ENCODE results near the gene EFEMP1. TPM values are rescaled to one million over a fixed set of nuclear protein-coding genes. Genes with fewer than 3 reads are reported as not detected.
A peak's percentile ranks its signal among the peaks of the same experiment; 100 is the strongest.

Gene EFEMP1
- polyA plus RNA-seq, 3 donors, result not detected

DNA sequence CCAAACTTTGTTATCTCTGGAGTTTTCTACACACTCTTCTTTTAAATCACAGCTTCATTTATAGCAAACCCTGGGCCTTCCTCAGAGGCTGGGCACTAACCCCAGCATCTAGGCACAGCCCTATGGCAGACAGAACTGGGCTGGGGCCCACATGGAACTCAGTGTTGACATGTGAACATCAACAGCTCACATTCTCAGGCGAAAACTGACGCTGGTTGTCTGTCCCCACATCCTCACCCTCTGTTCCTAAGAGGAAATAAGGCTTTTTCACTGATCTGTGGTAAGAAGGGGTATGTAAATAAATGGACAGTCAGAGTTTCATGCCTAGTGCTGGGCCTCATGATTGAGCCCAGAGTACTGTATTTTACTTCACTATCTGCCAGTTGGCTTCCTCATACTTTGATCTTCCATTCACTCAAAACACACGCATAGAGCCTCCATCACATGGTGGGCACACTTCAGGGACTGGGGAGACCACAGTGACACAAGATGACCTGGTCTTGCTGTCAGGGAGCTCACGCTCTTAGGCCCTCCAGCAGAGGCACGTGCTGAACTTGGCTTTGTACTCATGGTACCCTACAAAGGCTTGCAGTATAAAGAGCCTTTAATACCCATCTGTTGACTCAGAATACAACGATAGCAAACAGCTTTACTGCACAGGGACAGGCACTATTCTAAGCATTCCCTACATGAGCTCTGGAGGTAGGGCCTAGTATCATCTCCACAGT is 43.0 kb downstream of the EFEMP1 start:
- Histone ChIP-seq H3K27me3 (ENCODE audit: control insufficient read depth in 2 of 2, insufficient read depth in 2 of 2, low read length in 2 of 2) (no peaks in the 10 kb centered on the region), H3K4me3 (replicated peaks in 1 of 3; ENCODE audit: low read depth in 2 of 3, low read length in 3 of 3) (no peak overlapping the region), H3K27ac (ENCODE audit: low read depth in 1 of 2, low read length in 2 of 2) (no peak overlapping the region), H4K20me1 (ENCODE audit: insufficient read depth, low read length) (no peaks in the 10 kb centered on the region), H2AFZ (ENCODE audit: insufficient read depth, low read depth, low read length, poor library complexity, severe bottlenecking) (no peak overlapping the region), H3K9me3 (replicated peaks in 1 of 2; ENCODE audit: control insufficient read depth in 1 of 2, insufficient read depth in 1 of 2, low read length in 2 of 2) (no peaks in the 10 kb centered on the region), H3K36me3 (replicated peaks in 1 of 2; ENCODE audit: control insufficient read depth in 1 of 2, insufficient read depth in 2 of 2, low read length in 2 of 2) (no peaks in the 10 kb centered on the region), H3K9ac (ENCODE audit: insufficient read depth, low read length, poor library complexity, severe bottlenecking) (no peak overlapping the region), H3K4me1 (ENCODE audit: control insufficient read depth in 1 of 2, insufficient read depth in 2 of 2, low read length in 2 of 2) (peaks cover 20 to 27% of the 10 kb centered on the region in 2 donors), H3K4me2 (replicated peaks; ENCODE audit: extremely low read depth, low read length, poor library complexity, severe bottlenecking) (no peak overlapping the region), H3K79me2 (ENCODE audit: insufficient read depth, low read length) (no peaks in the 10 kb centered on the region)
- peaks cover 19% of the 10 kb centered on the region for H3K4me1 Mint-ChIP-seq
- H3K36me3 Mint-ChIP-seq, result no peaks in the 10 kb centered on the region
- 92% methylated on average over 1 of the region's 6 CpGs for WGBS (ENCODE audit: insufficient coverage)
- H3K27me3 Mint-ChIP-seq (ENCODE audit: low read depth in 3 of 3), result peaks cover 0 to 3% (median 2%) of the 10 kb centered on the region in 3 donors
- peak overlapping the region in 2 of 7 donors; percentile 28 to 48 for H3K27ac Mint-ChIP-seq
- no peak overlapping the region for H3K4me3 Mint-ChIP-seq
- DNase-seq, result no peak
- TF ChIP-seq, protein P1, sequence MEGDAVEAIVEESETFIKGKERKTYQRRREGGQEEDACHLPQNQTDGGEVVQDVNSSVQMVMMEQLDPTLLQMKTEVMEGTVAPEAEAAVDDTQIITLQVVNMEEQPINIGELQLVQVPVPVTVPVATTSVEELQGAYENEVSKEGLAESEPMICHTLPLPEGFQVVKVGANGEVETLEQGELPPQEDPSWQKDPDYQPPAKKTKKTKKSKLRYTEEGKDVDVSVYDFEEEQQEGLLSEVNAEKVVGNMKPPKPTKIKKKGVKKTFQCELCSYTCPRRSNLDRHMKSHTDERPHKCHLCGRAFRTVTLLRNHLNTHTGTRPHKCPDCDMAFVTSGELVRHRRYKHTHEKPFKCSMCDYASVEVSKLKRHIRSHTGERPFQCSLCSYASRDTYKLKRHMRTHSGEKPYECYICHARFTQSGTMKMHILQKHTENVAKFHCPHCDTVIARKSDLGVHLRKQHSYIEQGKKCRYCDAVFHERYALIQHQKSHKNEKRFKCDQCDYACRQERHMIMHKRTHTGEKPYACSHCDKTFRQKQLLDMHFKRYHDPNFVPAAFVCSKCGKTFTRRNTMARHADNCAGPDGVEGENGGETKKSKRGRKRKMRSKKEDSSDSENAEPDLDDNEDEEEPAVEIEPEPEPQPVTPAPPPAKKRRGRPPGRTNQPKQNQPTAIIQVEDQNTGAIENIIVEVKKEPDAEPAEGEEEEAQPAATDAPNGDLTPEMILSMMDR (IDR thresholded peaks at IDR 0.05), result no peak
- peaks cover 0 to 2% (median 0%) of the 10 kb centered on the region in 7 donors for H3K9me3 Mint-ChIP-seq
- intact Hi-C loops (cut with micrococcal nuclease), result no loop called here

DNA sequence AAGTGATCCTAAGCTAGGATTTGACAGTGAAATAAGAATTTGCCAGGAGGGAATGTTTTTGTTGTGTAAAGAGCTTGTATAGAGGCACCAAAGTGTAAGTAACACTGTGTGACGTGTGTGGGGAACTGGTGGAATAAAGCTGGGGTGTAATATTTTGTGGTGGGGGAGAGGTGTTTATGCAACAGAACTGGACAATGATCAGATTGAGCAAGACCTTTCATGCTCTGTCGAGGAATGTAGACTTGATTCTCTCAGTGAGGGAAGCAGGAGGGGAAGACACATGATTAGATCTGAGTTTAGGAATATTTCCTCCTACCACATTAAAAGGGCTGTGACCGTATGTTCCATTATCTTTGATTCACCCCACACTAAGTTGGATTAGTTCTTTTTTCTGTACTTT is 43.6 kb downstream of the EFEMP1 start:
- Mint-ChIP-seq H3K27me3 (ENCODE audit: low read depth in 3 of 3) (peaks cover 2 to 3% (median 2%) of the 10 kb centered on the region in 3 donors), H3K4me1 (peaks cover 14% of the 10 kb centered on the region), H3K36me3 (no peaks in the 10 kb centered on the region), H3K27ac (no peak overlapping the region), H3K9me3 (peaks cover 0 to 2% (median 0%) of the 10 kb centered on the region in 7 donors), H3K4me3 (no peak overlapping the region)
- Histone ChIP-seq H3K4me2 (replicated peaks; ENCODE audit: extremely low read depth, low read length, poor library complexity, severe bottlenecking) (no peak overlapping the region), H3K9me3 (replicated peaks in 1 of 2; ENCODE audit: control insufficient read depth in 1 of 2, insufficient read depth in 1 of 2, low read length in 2 of 2) (no peaks in the 10 kb centered on the region), H3K27me3 (ENCODE audit: control insufficient read depth in 2 of 2, insufficient read depth in 2 of 2, low read length in 2 of 2) (no peaks in the 10 kb centered on the region), H3K79me2 (ENCODE audit: insufficient read depth, low read length) (no peaks in the 10 kb centered on the region), H3K9ac (ENCODE audit: insufficient read depth, low read length, poor library complexity, severe bottlenecking) (no peak overlapping the region), H2AFZ (ENCODE audit: insufficient read depth, low read depth, low read length, poor library complexity, severe bottlenecking) (no peak overlapping the region), H3K4me3 (replicated peaks in 1 of 3; ENCODE audit: low read depth in 2 of 3, low read length in 3 of 3) (no peak overlapping the region), H3K4me1 (ENCODE audit: control insufficient read depth in 1 of 2, insufficient read depth in 2 of 2, low read length in 2 of 2) (peaks cover 14 to 21% of the 10 kb centered on the region in 2 donors), H3K36me3 (replicated peaks in 1 of 2; ENCODE audit: control insufficient read depth in 1 of 2, insufficient read depth in 2 of 2, low read length in 2 of 2) (no peaks in the 10 kb centered on the region), H3K27ac (ENCODE audit: low read depth in 1 of 2, low read length in 2 of 2) (no peak overlapping the region), H4K20me1 (ENCODE audit: insufficient read depth, low read length) (no peaks in the 10 kb centered on the region)
- intact Hi-C loops (cut with micrococcal nuclease), result no loop called here
- peak in 2 of 3 donors; percentile 13 to 44 for DNase-seq
- WGBS (ENCODE audit: insufficient coverage), result 30% methylated on average over 1 of the region's 3 CpGs
- TF ChIP-seq, protein P1 (IDR thresholded peaks at IDR 0.05), result no peak

All from CD14-positive monocyte (primary cell).